Measurements from ENCODE around the gene CHKB. TPM values are rescaled to one million over a fixed set of nuclear protein-coding genes. Genes with fewer than 3 reads are reported as not detected.
"Not testable (repeated sequence)": the region's sequence is repeated elsewhere in the genome, so short reads cannot be mapped to it uniquely, and the experiment has no call there.

Gene CHKB
- total RNA-seq, 2 experiments from 2014 or later, result 85.8 to 100 TPM

GRCh38 chr22:50608996-50609395 lies 26.3 kb upstream of the CHKB start:
- H3K79me2 ChIP-seq (ENCODE audit: insufficient read depth, low read depth, low read length), result no peaks in the 10 kb centered on the region
- DNase-seq (ENCODE audit: low spot score), result no peak
- no peak overlapping the region for H3K27ac ChIP-seq (ENCODE audit: low read depth, low read length, poor library complexity, severe bottlenecking)
- ChIA-PET POLR2A (no interaction called here), CTCF (ENCODE audit: unreplicated experiment) (no interaction called here)
- intact Hi-C loops (cut with micrococcal nuclease; ENCODE audit: unreplicated experiment), result no loop called here
- no peak overlapping the region for H3K4me3 ChIP-seq (ENCODE audit: low read depth, low read length, poor library complexity, severe bottlenecking)
- no peaks in the 10 kb centered on the region for H3K9me2 ChIP-seq (ENCODE audit: insufficient read depth, low read length)
- H3K4me1 ChIP-seq (ENCODE audit: insufficient read depth, low read length, poor library complexity, severe bottlenecking), result peaks cover 8% of the 10 kb centered on the region
- no peak overlapping the region for H3K4me2 ChIP-seq (ENCODE audit: low read length)
- H2AFZ ChIP-seq (ENCODE audit: low read length), result no peak overlapping the region
- no TSS peak for BruUV-seq (replicated peaks)
- TF ChIP-seq EZH2phosphoT487 (IDR thresholded peaks at IDR 0.05; ENCODE audit: borderline replicate concordance, low read depth, low read length), result no peak
- TF ChIP-seq CTCF (conservative IDR thresholded peaks at IDR 0.05; ENCODE audit: low read length), result no peak
- no peaks in the 10 kb centered on the region for H4K20me1 ChIP-seq (ENCODE audit: insufficient read depth, low read length)
- H3K9me3 ChIP-seq (ENCODE audit: low read length), result no peaks in the 10 kb centered on the region
- no peaks in the 10 kb centered on the region for H3K36me3 ChIP-seq (ENCODE audit: insufficient read depth, low read length)

GRCh38 chr22:50608058-50608840 lies 25.6 kb upstream of the CHKB start:
- CTCF ChIA-PET (ENCODE audit: unreplicated experiment); H3K9me3 ChIP-seq (ENCODE audit: low read length); H3K4me2 ChIP-seq (ENCODE audit: low read length); H4K20me1 ChIP-seq (ENCODE audit: insufficient read depth, low read length); H2AFZ ChIP-seq (ENCODE audit: low read length); DNase-seq (ENCODE audit: low spot score); BruUV-seq (replicated peaks); H3K27ac ChIP-seq (ENCODE audit: low read depth, low read length, poor library complexity, severe bottlenecking); POLR2A ChIA-PET; intact Hi-C loops (cut with micrococcal nuclease; ENCODE audit: unreplicated experiment); H3K9me2 ChIP-seq (ENCODE audit: insufficient read depth, low read length); H3K4me1 ChIP-seq (ENCODE audit: insufficient read depth, low read length, poor library complexity, severe bottlenecking); H3K36me3 ChIP-seq (ENCODE audit: insufficient read depth, low read length); H3K79me2 ChIP-seq (ENCODE audit: insufficient read depth, low read depth, low read length); H3K4me3 ChIP-seq (ENCODE audit: low read depth, low read length, poor library complexity, severe bottlenecking): not testable (repeated sequence)

- no TSS peak for BruUV-seq (replicated peaks)
- TF ChIP-seq CTCF (conservative IDR thresholded peaks at IDR 0.05; ENCODE audit: low read length), result no peak
- TF ChIP-seq EZH2phosphoT487 (IDR thresholded peaks at IDR 0.05; ENCODE audit: borderline replicate concordance, low read depth, low read length), result no peak
- no peaks in the 10 kb centered on the region for H4K20me1 ChIP-seq (ENCODE audit: insufficient read depth, low read length)
- CTCF ChIA-PET (ENCODE audit: unreplicated experiment), result no interaction called here
- no peaks in the 10 kb centered on the region for H3K9me2 ChIP-seq (ENCODE audit: insufficient read depth, low read length)
- no peaks in the 10 kb centered on the region for H3K4me1 ChIP-seq (ENCODE audit: insufficient read depth, low read length, poor library complexity, severe bottlenecking)
- H3K27ac ChIP-seq (ENCODE audit: low read depth, low read length, poor library complexity, severe bottlenecking), result no peak overlapping the region
- H3K79me2 ChIP-seq (ENCODE audit: insufficient read depth, low read depth, low read length), result no peaks in the 10 kb centered on the region
- intact Hi-C loops (cut with micrococcal nuclease; ENCODE audit: unreplicated experiment), result no loop called here
- no peak for DNase-seq (ENCODE audit: low spot score)
- no peak overlapping the region for H3K4me3 ChIP-seq (ENCODE audit: low read depth, low read length, poor library complexity, severe bottlenecking)
- H2AFZ ChIP-seq (ENCODE audit: low read length), result no peak overlapping the region
- POLR2A ChIA-PET, result no interaction called here
- H3K4me2 ChIP-seq (ENCODE audit: low read length), result no peak overlapping the region
- no peaks in the 10 kb centered on the region for H3K36me3 ChIP-seq (ENCODE audit: insufficient read depth, low read length)
- H3K9me3 ChIP-seq (ENCODE audit: low read length), result no peaks in the 10 kb centered on the region
Measured at GRCh38 chr22:50607659-50608020, 25.0 kb upstream of the CHKB start.

Data from OCI-LY7 (cell line).